Astrocyte of the spinal cord (primary cell): ENCODE data around the gene SEC22A.

ENCODE experiments used
- DNase-seq: peaks from one replicate; pipeline ENCODE4 v3.0.0; 2011; ENCODE audit warnings: low read depth, low spot score
- H3K4me3 ChIP-seq: 2 replicates; pipeline ENCODE4 v1.5.1; 2011; ENCODE audit warnings: low read depth, mild to moderate bottlenecking, low read length, moderate library complexity
- in situ Hi-C: cut with HindIII; loops from 2 replicates; pipeline ENCODE4 v1.10.0; 2017; ENCODE audit warnings: low sequenced_read_pairs
- TF ChIP-seq, protein P1 (sequence below): IDR thresholded peaks from 2 replicates; pipeline ENCODE4 v1.5.1; 2012; ENCODE audit warnings: low read depth, mild to moderate bottlenecking, low read length, inconsistent platforms

Gene SEC22A

GRCh38 chr3:123258359-123258758 is 56.6 kb downstream of the SEC22A start:
- TF ChIP-seq, protein P1, sequence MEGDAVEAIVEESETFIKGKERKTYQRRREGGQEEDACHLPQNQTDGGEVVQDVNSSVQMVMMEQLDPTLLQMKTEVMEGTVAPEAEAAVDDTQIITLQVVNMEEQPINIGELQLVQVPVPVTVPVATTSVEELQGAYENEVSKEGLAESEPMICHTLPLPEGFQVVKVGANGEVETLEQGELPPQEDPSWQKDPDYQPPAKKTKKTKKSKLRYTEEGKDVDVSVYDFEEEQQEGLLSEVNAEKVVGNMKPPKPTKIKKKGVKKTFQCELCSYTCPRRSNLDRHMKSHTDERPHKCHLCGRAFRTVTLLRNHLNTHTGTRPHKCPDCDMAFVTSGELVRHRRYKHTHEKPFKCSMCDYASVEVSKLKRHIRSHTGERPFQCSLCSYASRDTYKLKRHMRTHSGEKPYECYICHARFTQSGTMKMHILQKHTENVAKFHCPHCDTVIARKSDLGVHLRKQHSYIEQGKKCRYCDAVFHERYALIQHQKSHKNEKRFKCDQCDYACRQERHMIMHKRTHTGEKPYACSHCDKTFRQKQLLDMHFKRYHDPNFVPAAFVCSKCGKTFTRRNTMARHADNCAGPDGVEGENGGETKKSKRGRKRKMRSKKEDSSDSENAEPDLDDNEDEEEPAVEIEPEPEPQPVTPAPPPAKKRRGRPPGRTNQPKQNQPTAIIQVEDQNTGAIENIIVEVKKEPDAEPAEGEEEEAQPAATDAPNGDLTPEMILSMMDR, result no peak
- no peak for DNase-seq
- no peak overlapping the region for H3K4me3 ChIP-seq
- in situ Hi-C loops, result no loop called here

DNA sequence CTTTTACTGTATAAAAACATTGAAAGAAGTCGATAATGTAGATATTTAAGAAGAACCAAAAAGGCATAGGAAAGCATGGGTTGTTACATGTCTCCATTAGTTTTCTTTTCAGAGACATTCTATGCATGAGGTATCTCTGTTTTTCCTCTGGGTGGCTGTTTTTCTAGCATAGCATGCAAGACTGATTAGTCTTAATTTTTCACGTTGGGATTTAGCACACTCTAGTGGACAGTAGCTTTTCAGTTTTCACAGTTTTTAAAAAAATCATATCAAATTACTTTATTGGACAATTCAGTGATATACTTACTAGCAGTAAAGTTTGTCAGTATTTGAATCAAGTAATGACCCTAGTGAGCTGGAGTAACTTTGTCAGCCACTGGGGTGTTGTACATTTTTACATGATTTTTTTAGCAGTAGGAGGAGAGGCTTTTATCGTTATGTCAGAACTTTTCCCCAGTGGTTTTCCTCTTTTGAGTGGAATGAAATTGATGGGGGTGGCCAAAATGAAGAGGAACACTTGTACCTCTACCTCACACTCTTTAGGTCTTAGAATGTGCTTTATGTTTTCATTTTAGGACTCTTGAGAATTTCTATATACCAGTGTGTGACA is 57.2 kb downstream of the SEC22A start:
- TF ChIP-seq, protein P1, result peak; percentile 56
- H3K4me3 ChIP-seq, result no peak overlapping the region
- in situ Hi-C loops, result no loop called here
- peak; percentile 65 for DNase-seq

DNA sequence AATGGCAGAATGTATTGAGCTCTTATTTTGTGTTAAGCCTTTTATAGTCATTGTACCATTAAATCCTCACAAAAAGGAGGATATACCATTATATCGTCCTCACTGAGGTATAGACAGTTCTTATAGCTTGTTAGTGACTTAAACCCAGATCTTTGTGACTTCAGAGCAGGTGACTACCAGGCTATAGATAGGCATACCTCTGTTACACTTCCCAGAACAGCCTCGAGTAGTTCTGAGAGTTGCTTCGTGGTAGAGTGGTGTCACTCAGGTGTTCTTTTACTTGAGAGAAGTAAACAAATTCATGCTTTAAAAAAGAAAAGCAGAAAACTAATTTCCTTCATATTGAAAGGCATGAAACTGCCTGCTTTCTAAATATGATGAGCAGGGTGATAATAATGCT is 59.9 kb downstream of the SEC22A start:
- DNase-seq, result no peak
- H3K4me3 ChIP-seq, result no peak overlapping the region
- TF ChIP-seq, protein P1, result no peak
- in situ Hi-C loops, result no loop called here

DNA sequence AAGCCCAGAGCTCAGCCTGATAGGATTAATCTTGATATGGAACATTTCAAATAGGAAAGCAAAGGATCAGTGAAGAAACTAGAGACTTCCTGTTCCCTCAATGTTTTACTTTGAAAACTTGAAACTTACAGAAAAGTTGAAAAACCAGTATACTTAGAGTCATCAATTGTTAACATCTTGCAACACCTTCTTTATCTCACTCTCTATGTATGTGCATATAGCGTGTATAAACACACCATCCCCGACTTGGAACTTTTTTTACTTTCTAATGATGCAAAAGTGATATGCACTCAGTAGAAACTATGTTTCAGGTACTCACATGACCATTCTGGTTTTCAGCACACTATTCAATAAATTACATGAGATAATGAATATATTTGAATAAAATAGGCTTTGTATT is 60.5 kb downstream of the SEC22A start:
- DNase-seq, result no peak
- TF ChIP-seq, protein P1, result no peak
- H3K4me3 ChIP-seq, result no peak overlapping the region
- in situ Hi-C loops, result no loop called here

DNA sequence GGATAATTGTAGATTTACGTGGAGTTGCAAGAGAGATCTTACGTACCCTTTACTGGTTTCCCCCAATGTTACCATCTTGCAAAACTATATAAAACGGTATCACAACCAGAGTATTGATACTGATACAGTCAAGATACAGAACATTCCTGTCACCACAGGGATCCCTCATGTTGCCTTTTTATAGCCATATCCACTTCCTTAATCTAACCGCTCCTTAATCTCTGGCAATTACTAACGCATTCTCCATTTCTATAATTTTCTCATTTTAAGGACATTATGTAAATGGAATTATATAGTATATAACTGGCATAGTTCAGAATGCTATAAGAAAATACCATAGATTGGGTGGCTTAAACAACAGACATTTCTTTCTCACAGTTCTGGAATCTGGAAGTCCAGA is 61.1 kb downstream of the SEC22A start:
- TF ChIP-seq, protein P1, result no peak
- H3K4me3 ChIP-seq, result no peak overlapping the region
- in situ Hi-C loops, result no loop called here
- no peak for DNase-seq

DNA sequence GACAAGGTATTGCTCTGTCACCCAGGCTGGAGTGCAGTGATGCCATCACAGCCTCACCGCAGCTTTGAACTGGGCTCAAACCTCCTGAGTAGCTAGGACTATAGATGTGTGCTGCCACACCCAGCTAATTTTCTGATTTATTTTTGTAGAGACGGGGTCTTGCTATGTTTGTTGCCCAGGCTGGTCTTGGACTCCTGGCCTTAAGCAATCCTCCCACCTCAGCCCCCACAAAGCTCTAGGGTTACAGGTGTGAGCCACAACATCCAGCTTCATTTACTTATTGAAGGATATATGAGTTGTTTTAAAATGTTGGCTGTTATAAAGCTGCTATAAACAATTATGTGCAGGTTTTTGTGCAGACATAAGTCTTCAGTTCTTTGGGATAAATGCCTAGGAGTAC is 62.2 kb downstream of the SEC22A start:
- no peak for DNase-seq
- in situ Hi-C loops, result no loop called here
- TF ChIP-seq, protein P1, result no peak
- H3K4me3 ChIP-seq, result no peak overlapping the region

GRCh38 chr3:123267821-123268220 is 66.1 kb downstream of the SEC22A start:
- in situ Hi-C loops, result no loop called here
- H3K4me3 ChIP-seq, result no peak overlapping the region
- no peak for DNase-seq
- TF ChIP-seq, protein P1, result no peak
